DLD1 (cell line): ENCODE results near the gene POLN.
"Not testable (repeated sequence)": the region's sequence is repeated elsewhere in the genome, so short reads cannot be mapped to it uniquely, and the experiment has no call there.

Source experiments
- in situ Hi-C: cut with HindIII; loops from 2 replicates; pipeline ENCODE4 v1.10.0; 2017; ENCODE audit warnings: low sequenced_read_pairs

The POLN gene

GRCh38 chr4:2045518-2045951 lies 196.4 kb downstream of the POLN start:
- in situ Hi-C loops = no loop called here

GRCh38 chr4:2044542-2045517 lies 197.1 kb downstream of the POLN start:
- in situ Hi-C loops = no loop called here

GRCh38 chr4:2044119-2044485 lies 197.8 kb downstream of the POLN start:
- in situ Hi-C loops = no loop called here

- in situ Hi-C loops = no loop called here
Measured at GRCh38 chr4:2043396-2044118, 198.4 kb downstream of the POLN start.

GRCh38 chr4:2042947-2043395 lies 198.9 kb downstream of the POLN start:
- in situ Hi-C loops = no loop called here

GRCh38 chr4:2042204-2042946 lies 199.5 kb downstream of the POLN start:
- in situ Hi-C loops = no loop called here

GRCh38 chr4:2041239-2042130 lies 200.4 kb downstream of the POLN start:
- in situ Hi-C loops = no loop called here

- in situ Hi-C loops = no loop called here
Measured at GRCh38 chr4:2040391-2041238, 201.3 kb downstream of the POLN start.

GRCh38 chr4:2036866-2037265 lies 205.1 kb downstream of the POLN start:
- in situ Hi-C loops = no loop called here

GRCh38 chr4:2036327-2036726 lies 205.6 kb downstream of the POLN start:
- in situ Hi-C loops = no loop called here

GRCh38 chr4:2031161-2031560 lies 210.8 kb downstream of the POLN start:
- in situ Hi-C loops = not testable (repeated sequence)

GRCh38 chr4:2027120-2027519 lies 214.8 kb downstream of the POLN start:
- in situ Hi-C loops = loop anchor here (10.0 kb wide), 1 partner anchor 72 kb away; no protein-coding TSS in a partner anchor

- in situ Hi-C loops = loop anchor here (10.0 kb wide), 1 partner anchor 71 kb away; no protein-coding TSS in a partner anchor
Measured at GRCh38 chr4:2025817-2026216, 216.1 kb downstream of the POLN start.

- in situ Hi-C loops = loop anchor here (10.0 kb wide), 1 partner anchor 70 kb away; no protein-coding TSS in a partner anchor
Measured at GRCh38 chr4:2024683-2025082, 217.2 kb downstream of the POLN start.
